T-cell (primary cell): Measurements from ENCODE around the gene PSMB11. TPM values are rescaled to one million over a fixed set of nuclear protein-coding genes. Genes with fewer than 3 reads are reported as not detected.

Experiments used
- ATAC-seq, 4 experiments: fragments of 200-7000 bp in 3 of 4; fragments of 150-1000 bp in 1 of 4; cut with Tn5 transposase; replicated peaks in 1 of 4; 1 replicate in 3 of 4; 2 replicates in 1 of 4; pipeline ENCODE4 v1.10.0; 2021; ENCODE audit warnings: moderate library complexity in 3 of 4, mild to moderate bottlenecking in 2 of 4, moderate number of reproducible peaks in 1 of 4
- CTCF ChIA-PET, 2 donors: fragments of 300-600 bp; sonication (Branson Sonifier 250); formaldehyde crosslinking; loops; one replicate each; lab custom pipeline; 2022; ENCODE audit warnings: antibody characterized with exemption in 2 of 2; lab: Charles Lee
- POLR2A ChIA-PET, 2 donors: fragments of 300-600 bp; sonication (Branson Sonifier 250); formaldehyde crosslinking; loops; one replicate each; lab custom pipeline; 2022; ENCODE audit warnings: antibody characterized with exemption in 2 of 2; lab: Charles Lee
- DNase-seq, 35 experiments: peaks; one replicate each; pipeline versions ENCODE4 v3.0.0 to v3.0.0-alpha.2; 2013 to 2023
- H3K27ac ChIP-seq: one replicate; pipeline ENCODE4 v1.5.1; 2013; ENCODE audit warnings: low read length
- H3K27me3 ChIP-seq, 2 experiments: replicated peaks in 1 of 2; 1 replicate in 1 of 2; 2 replicates in 1 of 2; pipeline versions ENCODE4 v1.6.1 to v1.7.0; 2013; ENCODE audit warnings: low read length in 1 of 2, mixed read lengths in 1 of 2; ENCODE audit not compliant: control insufficient read depth in 2 of 2, insufficient read depth in 2 of 2; ENCODE audit errors: extremely low read depth in 1 of 2
- H3K36me3 ChIP-seq, 2 donors: 1 replicate in 1 of 2; 2 replicates in 1 of 2; pipeline versions ENCODE4 v1.6.1 to v1.7.0; 2013; ENCODE audit warnings: low read length in 1 of 2; ENCODE audit not compliant: control insufficient read depth in 2 of 2, insufficient read depth in 1 of 2; ENCODE audit errors: extremely low read depth in 1 of 2
- H3K4me1 ChIP-seq, 2 experiments: 1 replicate in 1 of 2; 2 replicates in 1 of 2; pipeline versions ENCODE4 v1.6.1 to v1.7.0; 2013; ENCODE audit warnings: low read length in 2 of 2, mixed read lengths in 1 of 2; ENCODE audit not compliant: insufficient read depth in 2 of 2, control insufficient read depth in 1 of 2; ENCODE audit errors: extremely low read depth in 1 of 2
- H3K4me3 ChIP-seq, 2 donors: 1 replicate in 1 of 2; 2 replicates in 1 of 2; pipeline versions ENCODE4 v1.5.1 to v1.7.0; 2013; ENCODE audit warnings: mild to moderate bottlenecking in 2 of 2, low read length in 1 of 2, moderate library complexity in 1 of 2; ENCODE audit not compliant: control insufficient read depth in 1 of 2; ENCODE audit errors: extremely low read depth in 1 of 2
- H3K9me3 ChIP-seq: 2 replicates; pipeline ENCODE4 v1.7.0; 2013
- H3K27ac Mint-ChIP-seq, 2 donors: one replicate each; pipeline ENCODE4 v1.8.0; 2020 to 2021; ENCODE audit warnings: mild to moderate bottlenecking in 2 of 2, mixed read lengths in 2 of 2
- H3K27me3 Mint-ChIP-seq, 2 donors: one replicate each; pipeline ENCODE4 v1.8.0; 2021 to 2022; ENCODE audit warnings: mixed read lengths in 2 of 2
- H3K36me3 Mint-ChIP-seq: one replicate; pipeline ENCODE4 v1.8.0; 2021; ENCODE audit warnings: mixed read lengths
- H3K4me1 Mint-ChIP-seq, 3 donors: one replicate each; pipeline ENCODE4 v1.8.0; 2020 to 2022; ENCODE audit warnings: mixed read lengths in 3 of 3, mild to moderate bottlenecking in 1 of 3
- H3K4me3 Mint-ChIP-seq, 3 donors: one replicate each; pipeline ENCODE4 v1.8.0; 2020 to 2022; ENCODE audit warnings: mild to moderate bottlenecking in 3 of 3, mixed read lengths in 3 of 3, moderate library complexity in 3 of 3
- H3K9me3 Mint-ChIP-seq, 3 donors: one replicate each; pipeline ENCODE4 v1.8.0; 2020 to 2022; ENCODE audit warnings: mixed read lengths in 3 of 3
- WGBS: methylation state at CpG from one replicate; pipeline ENCODE4 v1.1.5; 2013; ENCODE audit warnings: missing lambda C conversion rate; ENCODE audit not compliant: insufficient coverage; 5-methylcytosine and 5-hydroxymethylcytosine counted together
- total RNA-seq, 35 experiments: library from RNA in 6 of 35; stranded (reverse) in 6 of 35; fragments of 120-200 nt in 1 of 35; gene quantifications; one replicate each; pipeline versions ENCODE4 v1.2.1 to v1.2.4 and lab custom pipeline; 2013 to 2026

The PSMB11 gene
- total RNA-seq, 5 donors from 2014 or later (not counting 1 experiment from before 2014, with no cell fraction given) = 0.26 to 0.95 (median 0.54) TPM; not detected in 1

GRCh38 chr14:23024612-23025075 lies 17.4 kb upstream of the PSMB11 start:
- H3K4me1 ChIP-seq = peaks cover 39 to 51% of the 10 kb centered on the region in 2 experiments
- Mint-ChIP-seq H3K36me3 (peaks cover 28% of the 10 kb centered on the region), H3K27me3 (no peaks in the 10 kb centered on the region), H3K4me1 (peaks cover 66 to 78% (median 67%) of the 10 kb centered on the region in 3 donors), H3K27ac (peak overlapping the region; percentile 58 to 84), H3K4me3 (peak overlapping the region in 1 of 3 donors; percentile 36), H3K9me3 (no peaks in the 10 kb centered on the region)
- 94% methylated on average over 2 of the region's 7 CpGs for WGBS
- ChIA-PET CTCF (interaction anchor here (0.7 to 1.0 kb wide), 2 partner anchors 24 to 479 kb away, joined by 3 to 5 read pairs; no protein-coding TSS in a partner anchor), POLR2A (interaction anchor here in 1 of 2 donors (0.7 kb wide), 1 partner anchor 75 kb away, joined by 3 read pairs; no protein-coding TSS in a partner anchor)
- peaks cover 0 to 15% of the 10 kb centered on the region in 2 donors for H3K36me3 ChIP-seq
- H3K27me3 ChIP-seq = no peaks in the 10 kb centered on the region
- ATAC-seq (no peak), DNase-seq (no peak)
- H3K9me3 ChIP-seq = no peaks in the 10 kb centered on the region
- no peak overlapping the region for H3K4me3 ChIP-seq
- no peak overlapping the region for H3K27ac ChIP-seq

- Mint-ChIP-seq H3K4me1 (peaks cover 65 to 78% (median 65%) of the 10 kb centered on the region in 3 donors), H3K36me3 (peaks cover 28% of the 10 kb centered on the region), H3K27ac (peak overlapping the region; percentile 58 to 84), H3K4me3 (peak overlapping the region in 1 of 3 donors; percentile 36), H3K9me3 (no peaks in the 10 kb centered on the region), H3K27me3 (no peaks in the 10 kb centered on the region)
- Histone ChIP-seq H3K27ac (peak overlapping the region; percentile 7), H3K4me1 (peaks cover 35 to 48% of the 10 kb centered on the region in 2 experiments), H3K36me3 (peaks cover 0 to 15% of the 10 kb centered on the region in 2 donors), H3K4me3 (no peak overlapping the region), H3K9me3 (no peaks in the 10 kb centered on the region), H3K27me3 (no peaks in the 10 kb centered on the region)
- ChIA-PET POLR2A (no interaction called here), CTCF (no interaction called here)
- DNase-seq = peak in 1 of 35 experiments; percentile 12
- 64% methylated on average over 2 of the region's 4 CpGs for WGBS
- no peak for ATAC-seq
These were observed 16.7 kb upstream of the PSMB11 start for GRCh38 chr14:23025151-23025814.

- H3K4me3 ChIP-seq = no peak overlapping the region
- peak overlapping the region; percentile 0 to 51 (median 41) for H3K4me3 Mint-ChIP-seq
- peaks cover 40% of the 10 kb centered on the region for H3K36me3 Mint-ChIP-seq
- peak in 20 of 35 experiments; percentile 13 to 63 (median 24) for DNase-seq
- POLR2A ChIA-PET = interaction anchor here in 1 of 2 donors (0.8 to 1.0 kb wide), 2 partner anchors 22 to 43 kb away, joined by 3 read pairs; no protein-coding TSS in a partner anchor
- peak overlapping the region; percentile 67 to 84 for H3K27ac Mint-ChIP-seq
- H3K36me3 ChIP-seq = peaks cover 0 to 39% of the 10 kb centered on the region in 2 donors
- H3K27me3 ChIP-seq = no peaks in the 10 kb centered on the region
- H3K4me1 ChIP-seq = peaks cover 25 to 36% of the 10 kb centered on the region in 2 experiments
- no peaks in the 10 kb centered on the region for H3K27me3 Mint-ChIP-seq
- H3K9me3 Mint-ChIP-seq = no peaks in the 10 kb centered on the region
- H3K27ac ChIP-seq = peak overlapping the region; percentile 64
- CTCF ChIA-PET = interaction anchor here (1.0 to 2.6 kb wide), 6 partner anchors 21 to 42 kb away, joined by 3 to 15 read pairs (median 5); no protein-coding TSS in a partner anchor
- peak; percentile 80 to 98 (median 92) for ATAC-seq
- H3K9me3 ChIP-seq = no peaks in the 10 kb centered on the region
- WGBS = 0% methylated on average over 2 of the region's 2 CpGs
- H3K4me1 Mint-ChIP-seq = peaks cover 54 to 61% (median 55%) of the 10 kb centered on the region in 3 donors
These were observed 13.2 kb upstream of the PSMB11 start for GRCh38 chr14:23028799-23029198.

- Histone ChIP-seq H3K36me3 (peaks cover 0 to 28% of the 10 kb centered on the region in 2 donors), H3K4me1 (peaks cover 23 to 30% of the 10 kb centered on the region in 2 experiments), H3K27me3 (no peaks in the 10 kb centered on the region), H3K4me3 (no peak overlapping the region), H3K9me3 (no peaks in the 10 kb centered on the region), H3K27ac (no peak overlapping the region)
- H3K36me3 Mint-ChIP-seq = peaks cover 26% of the 10 kb centered on the region
- H3K9me3 Mint-ChIP-seq = no peaks in the 10 kb centered on the region
- ATAC-seq = no peak
- ChIA-PET CTCF (interaction anchor here (0.8 to 1.4 kb wide), 3 partner anchors 19 to 266 kb away, joined by 3 to 10 read pairs (median 4); no protein-coding TSS in a partner anchor), POLR2A (interaction anchor here (0.5 to 0.6 kb wide), 3 partner anchors 17 to 91 kb away, joined by 3 to 4 read pairs (median 3); no protein-coding TSS in a partner anchor)
- H3K4me3 Mint-ChIP-seq = peak overlapping the region in 1 of 3 donors; percentile 16
- no peak overlapping the region for H3K27ac Mint-ChIP-seq
- DNase-seq = no peak
- 100% methylated on average over 3 of the region's 4 CpGs for WGBS
- peaks cover 50 to 55% (median 54%) of the 10 kb centered on the region in 3 donors for H3K4me1 Mint-ChIP-seq
- H3K27me3 Mint-ChIP-seq = no peaks in the 10 kb centered on the region
These were observed 11.1 kb upstream of the PSMB11 start for GRCh38 chr14:23030936-23031335.

GRCh38 chr14:23033251-23033727 lies 8.7 kb upstream of the PSMB11 start:
- H3K36me3 Mint-ChIP-seq = peaks cover 16% of the 10 kb centered on the region
- peaks cover 0 to 25% of the 10 kb centered on the region in 2 donors for H3K36me3 ChIP-seq
- peak overlapping the region in 1 of 2 donors; percentile 85 for H3K4me3 ChIP-seq
- ATAC-seq (no peak), DNase-seq (no peak)
- peak overlapping the region; percentile 88 to 98 (median 91) for H3K4me3 Mint-ChIP-seq
- ChIA-PET POLR2A (interaction anchor here (0.6 to 1.6 kb wide), 5 partner anchors 9 to 1503 kb away, joined by 3 to 11 read pairs (median 3); partner anchors contain the start of genes ACIN1 (in 1 of the 2) and C14orf119 (in 1 of the 2)), CTCF (interaction anchor here (0.6 to 2.1 kb wide), 8 partner anchors 24 to 812 kb away, joined by 3 to 15 read pairs (median 4); no protein-coding TSS in a partner anchor)
- no peaks in the 10 kb centered on the region for H3K9me3 ChIP-seq
- H3K27me3 ChIP-seq = no peaks in the 10 kb centered on the region
- peaks cover 21 to 26% of the 10 kb centered on the region in 2 experiments for H3K4me1 ChIP-seq
- H3K27me3 Mint-ChIP-seq = no peaks in the 10 kb centered on the region
- 40% methylated on average over 10 of the region's 10 CpGs for WGBS
- H3K27ac ChIP-seq = no peak overlapping the region
- H3K9me3 Mint-ChIP-seq = no peaks in the 10 kb centered on the region
- peaks cover 40 to 45% (median 44%) of the 10 kb centered on the region in 3 donors for H3K4me1 Mint-ChIP-seq
- peak overlapping the region; percentile 98 to 99 for H3K27ac Mint-ChIP-seq
